Vagina (tissue), 2 donors: ENCODE data around the gene CLDN11. TPM values are rescaled to one million over a fixed set of nuclear protein-coding genes. Genes with fewer than 3 reads are reported as not detected.

ENCODE experiments used
- DNase-seq, 2 donors: peaks; one replicate each; pipeline ENCODE4 v3.0.0-alpha.2; 2017; ENCODE audit errors: extremely low spot score in 2 of 2
- H3K27ac ChIP-seq: fragments of 200-600 bp; sonication (generic); one replicate; pipeline ENCODE4 v1.5.1; 2019
- H3K27me3 ChIP-seq: fragments of 200-600 bp; sonication (generic); one replicate; pipeline ENCODE4 v1.5.1; 2019
- H3K36me3 ChIP-seq, 2 donors: fragments of 200-600 bp; sonication (generic); one replicate each; pipeline ENCODE4 v1.5.1; 2017 to 2019
- H3K4me1 ChIP-seq: fragments of 200-600 bp; sonication (generic); one replicate; pipeline ENCODE4 v1.5.1; 2019
- H3K4me3 ChIP-seq, 2 donors: fragments of 200-600 bp; sonication (generic); 1 replicate in 1 of 2; 2 replicates in 1 of 2; pipeline ENCODE4 v1.5.1; 2016 to 2019
- H3K9me3 ChIP-seq: fragments of 200-600 bp; sonication (generic); one replicate; pipeline ENCODE4 v1.5.1; 2019
- CTCF ChIP-seq, 3 experiments: fragments of 450-650 bp in 2 of 3; fragments of 200-600 bp in 1 of 3; sonication (generic) in 1 of 3; IDR thresholded peaks; one replicate each; pipeline ENCODE4 v1.5.1; 2017 to 2019; ENCODE audit warnings: antibody characterized with exemption in 3 of 3, mild to moderate bottlenecking in 2 of 3, moderate library complexity in 2 of 3
- POLR2A ChIP-seq, 2 donors: fragments of 450-650 bp; IDR thresholded peaks; one replicate each; pipeline ENCODE4 v1.6.1; 2017; ENCODE audit warnings: antibody characterized with exemption in 2 of 2, mild to moderate bottlenecking in 2 of 2, moderate library complexity in 2 of 2
- POLR2AphosphoS5 ChIP-seq, 2 donors: sonication (generic); formaldehyde crosslinking; IDR thresholded peaks; one replicate each; pipeline ENCODE4 v1.9.0; 2017; ENCODE audit warnings: antibody characterized with exemption in 2 of 2, mild to moderate bottlenecking in 2 of 2, low read depth in 1 of 2; ENCODE audit not compliant: insufficient read depth in 1 of 2
- intact Hi-C: fragments of 100-400 bp; cut with DNase I; formaldehyde crosslinking; loops from one replicate; pipeline ENCODE4 v1.15.1; 2023
- total RNA-seq: library from RNA; depleted of rRNA; stranded (reverse); fragments of >200 nt; gene quantifications from one replicate; pipeline ENCODE4 v1.2.3, GENCODE V29; 2016

Gene CLDN11
- total RNA-seq, 1 donor from 2014 or later: 136 TPM

GRCh38 chr3:170425491-170426239 is 7.0 kb downstream of the CLDN11 start:
- Histone ChIP-seq H3K4me1 (peaks cover 6% of the 10 kb centered on the region), H3K27ac (no peak overlapping the region), H3K9me3 (no peaks in the 10 kb centered on the region), H3K36me3 (no peaks in the 10 kb centered on the region), H3K4me3 (no peak overlapping the region), H3K27me3 (no peaks in the 10 kb centered on the region)
- no peak for TF ChIP-seq CTCF (IDR thresholded peaks at IDR 0.05)
- TF ChIP-seq POLR2A (IDR thresholded peaks at IDR 0.05): no peak
- no peak for TF ChIP-seq POLR2AphosphoS5 (IDR thresholded peaks at IDR 0.05; ENCODE audit: insufficient read depth in 1 of 2, low read depth in 1 of 2)
- peak in 1 of 2 donors; percentile 54 for DNase-seq
- intact Hi-C loops: no loop called here

GRCh38 chr3:170426240-170426797 is 7.7 kb downstream of the CLDN11 start:
- H3K9me3 ChIP-seq: no peaks in the 10 kb centered on the region
- no peak overlapping the region for H3K27ac ChIP-seq
- intact Hi-C loops: no loop called here

GRCh38 chr3:170428095-170428494 is 9.4 kb downstream of the CLDN11 start:
- Histone ChIP-seq H3K27ac (no peak overlapping the region), H3K36me3 (no peaks in the 10 kb centered on the region), H3K27me3 (no peaks in the 10 kb centered on the region), H3K4me1 (no peaks in the 10 kb centered on the region), H3K9me3 (no peaks in the 10 kb centered on the region), H3K4me3 (no peak overlapping the region)
- no peak for DNase-seq
- TF ChIP-seq POLR2A (IDR thresholded peaks at IDR 0.05) (no peak), POLR2AphosphoS5 (IDR thresholded peaks at IDR 0.05; ENCODE audit: insufficient read depth in 1 of 2, low read depth in 1 of 2) (no peak), CTCF (IDR thresholded peaks at IDR 0.05) (no peak)
- intact Hi-C loops: no loop called here

More at GRCh38 chr3:170426240-170426797, 7.7 kb downstream of the CLDN11 start:
- TF ChIP-seq POLR2AphosphoS5 (IDR thresholded peaks at IDR 0.05; ENCODE audit: insufficient read depth in 1 of 2, low read depth in 1 of 2): no peak
- no peak for TF ChIP-seq CTCF (IDR thresholded peaks at IDR 0.05)
- TF ChIP-seq POLR2A (IDR thresholded peaks at IDR 0.05): no peak
- no peak for DNase-seq
- Histone ChIP-seq H3K36me3 (no peaks in the 10 kb centered on the region), H3K4me1 (peaks cover 6% of the 10 kb centered on the region), H3K27me3 (no peaks in the 10 kb centered on the region), H3K4me3 (no peak overlapping the region)

- no peak overlapping the region for H3K4me3 ChIP-seq
- H3K36me3 ChIP-seq: no peaks in the 10 kb centered on the region
- no peaks in the 10 kb centered on the region for H3K27me3 ChIP-seq
- no peak for DNase-seq
- intact Hi-C loops: no loop called here
- H3K9me3 ChIP-seq: no peaks in the 10 kb centered on the region
- no peak for TF ChIP-seq POLR2A (IDR thresholded peaks at IDR 0.05)
- TF ChIP-seq POLR2AphosphoS5 (IDR thresholded peaks at IDR 0.05; ENCODE audit: insufficient read depth in 1 of 2, low read depth in 1 of 2): no peak
- TF ChIP-seq CTCF (IDR thresholded peaks at IDR 0.05): no peak
- no peak overlapping the region for H3K27ac ChIP-seq
- no peaks in the 10 kb centered on the region for H3K4me1 ChIP-seq
Observed at GRCh38 chr3:170429050-170429449, 10.4 kb downstream of the CLDN11 start.

GRCh38 chr3:170431054-170431453 is 12.4 kb downstream of the CLDN11 start:
- DNase-seq: no peak
- H3K36me3 ChIP-seq: peaks cover 0 to 7% of the 10 kb centered on the region in 2 donors
- intact Hi-C loops: no loop called here
- H3K4me3 ChIP-seq: no peak overlapping the region
- H3K9me3 ChIP-seq: no peaks in the 10 kb centered on the region
- TF ChIP-seq POLR2AphosphoS5 (IDR thresholded peaks at IDR 0.05; ENCODE audit: insufficient read depth in 1 of 2, low read depth in 1 of 2) (no peak), CTCF (IDR thresholded peaks at IDR 0.05) (no peak), POLR2A (IDR thresholded peaks at IDR 0.05) (no peak)
- H3K4me1 ChIP-seq: no peaks in the 10 kb centered on the region
- H3K27ac ChIP-seq: no peak overlapping the region
- H3K27me3 ChIP-seq: no peaks in the 10 kb centered on the region
